RPMI8226 (cell line): ENCODE data around the gene PHF2.

Experiments used
- DNase-seq: peaks from one replicate; pipeline ENCODE4 v3.0.0-alpha.2; 2015

PHF2 gene

DNA sequence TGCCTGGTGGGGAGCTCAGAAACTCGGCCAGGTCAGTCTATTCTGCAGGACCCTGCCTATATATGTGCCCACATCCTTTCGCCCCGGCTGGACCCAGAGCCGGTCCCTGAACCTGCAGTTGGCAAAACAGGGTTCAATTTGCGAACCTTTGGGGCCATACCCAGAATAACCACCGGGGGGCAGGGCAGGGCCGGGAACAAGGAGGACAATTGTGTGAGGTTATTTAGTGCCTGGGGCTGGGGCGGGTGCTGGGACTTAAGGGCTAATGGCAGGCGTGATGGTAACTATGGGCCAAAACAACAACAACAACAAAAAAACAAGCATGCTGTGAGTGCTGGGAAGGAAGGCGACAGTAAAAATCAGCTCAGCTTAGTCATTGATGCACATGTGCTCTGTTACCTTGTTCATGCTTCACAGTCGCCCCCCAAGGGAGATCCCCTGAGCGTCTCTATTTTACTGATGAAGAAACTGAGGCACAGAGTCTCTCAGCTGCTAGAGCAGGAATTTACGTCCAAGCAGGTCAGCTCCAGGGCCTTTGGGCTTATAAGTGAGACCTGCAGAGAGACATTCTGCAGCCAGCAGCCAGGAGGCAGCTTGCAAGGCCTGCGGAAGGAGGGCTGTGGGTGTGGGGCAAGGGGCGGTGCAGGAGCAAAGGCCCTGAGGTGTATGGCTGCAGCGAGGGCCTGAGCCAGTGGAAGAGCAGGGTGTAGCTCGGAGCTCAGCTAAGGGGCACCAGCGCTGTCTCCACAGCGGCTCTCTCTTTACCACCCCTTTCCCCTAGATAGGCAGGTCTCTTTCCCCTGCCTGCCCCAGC lies 106.0 kb downstream of the PHF2 start:
- peak; percentile 59 for DNase-seq

DNA sequence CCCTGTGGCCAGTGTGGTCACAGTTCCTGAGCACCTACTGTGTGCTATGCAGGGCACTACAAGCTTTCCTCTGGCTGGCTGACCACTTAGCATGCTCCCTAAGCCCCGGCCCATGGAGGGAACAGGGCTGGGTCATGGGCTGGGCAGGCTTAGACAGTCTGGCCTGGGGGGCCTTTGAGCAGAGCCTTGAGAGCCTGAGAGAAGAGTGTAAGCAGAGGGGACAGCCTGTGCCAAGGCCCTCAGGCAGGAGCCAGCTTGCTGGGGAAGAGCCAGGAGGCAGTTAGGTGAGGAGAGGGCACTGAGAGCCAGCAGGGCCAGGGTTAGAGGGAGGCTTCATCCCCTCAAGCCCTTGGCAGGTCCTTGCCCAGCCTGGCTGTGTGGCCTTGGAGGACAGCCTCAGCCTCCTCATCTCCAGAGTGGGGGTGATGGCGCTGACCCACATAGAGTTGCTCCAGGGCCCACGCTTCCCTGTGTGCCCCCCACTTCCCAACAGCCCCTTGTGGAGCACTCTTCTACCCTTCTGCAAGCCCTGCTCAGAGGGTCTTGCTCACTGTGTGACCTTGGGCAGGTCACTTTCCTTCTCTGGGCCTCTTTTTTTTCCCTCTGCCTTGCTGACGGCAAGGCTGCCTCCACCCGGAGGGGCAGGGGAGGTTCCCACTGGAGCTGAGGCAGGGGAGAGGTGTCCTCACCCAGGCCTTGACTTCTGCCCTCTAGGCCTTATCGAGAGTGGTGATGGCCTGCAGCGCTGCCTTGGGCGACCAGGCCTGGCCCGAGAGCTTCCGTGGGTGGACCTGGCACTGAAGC lies 107.1 kb downstream of the PHF2 start:
- no peak for DNase-seq

- DNase-seq, result no peak
These were observed 107.9 kb downstream of the PHF2 start for GRCh38 chr9:93684161-93684765.

DNA sequence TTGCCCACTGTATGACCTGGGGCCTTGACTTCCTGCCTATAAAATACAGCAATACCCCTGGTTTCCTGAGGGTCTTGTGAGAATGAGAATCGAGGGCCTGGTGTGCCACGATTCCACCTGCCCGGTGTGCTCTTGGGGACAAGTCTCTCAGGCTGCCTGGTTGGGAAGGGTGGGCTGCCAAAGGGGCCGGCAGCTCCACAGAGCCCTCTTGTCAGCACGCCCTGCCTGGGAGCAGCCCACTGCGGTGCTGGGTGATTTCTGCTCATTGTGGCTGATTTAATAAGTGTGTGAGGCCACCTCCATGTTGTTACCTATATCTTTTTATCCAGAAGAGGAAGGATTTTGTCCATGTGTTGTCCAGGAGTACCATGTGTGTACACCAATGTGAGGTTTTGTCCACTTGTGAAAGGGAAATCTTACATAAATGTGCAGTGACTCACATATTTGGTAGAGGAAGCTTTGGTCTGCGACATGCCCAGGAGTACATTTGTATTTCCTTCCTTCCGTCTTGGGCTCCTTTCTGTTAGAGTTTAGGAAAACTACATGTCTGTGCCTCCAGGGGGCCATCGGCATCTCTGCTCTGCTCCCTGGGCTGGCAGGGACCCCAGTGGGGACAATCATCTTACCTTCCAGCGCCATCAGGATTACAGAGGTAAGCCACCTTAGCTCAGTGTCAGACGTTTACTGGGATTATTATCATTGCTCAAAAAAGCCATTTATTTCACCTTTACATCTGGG lies 108.6 kb downstream of the PHF2 start:
- no peak for DNase-seq

GRCh38 chr9:93686127-93686879 lies 109.9 kb downstream of the PHF2 start:
- DNase-seq, result no peak

DNA sequence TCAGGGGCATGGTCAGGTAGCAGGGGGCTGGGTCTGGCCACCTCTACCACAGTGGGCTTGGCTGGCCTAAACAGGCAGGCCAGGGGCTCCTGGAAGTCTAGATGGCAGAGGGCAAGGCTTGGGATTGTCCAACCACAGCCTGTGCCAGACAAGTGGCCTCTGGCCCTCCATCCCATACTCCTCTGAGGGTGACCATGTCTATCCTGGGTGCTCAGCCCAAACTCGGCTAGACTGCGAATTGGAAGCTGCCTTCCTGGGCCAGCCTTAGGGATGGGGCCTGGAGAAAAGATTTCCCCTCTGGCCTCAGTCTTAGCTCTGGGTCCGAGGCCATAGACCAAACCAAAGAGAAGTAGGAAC lies 110.5 kb downstream of the PHF2 start:
- DNase-seq, result no peak

DNA sequence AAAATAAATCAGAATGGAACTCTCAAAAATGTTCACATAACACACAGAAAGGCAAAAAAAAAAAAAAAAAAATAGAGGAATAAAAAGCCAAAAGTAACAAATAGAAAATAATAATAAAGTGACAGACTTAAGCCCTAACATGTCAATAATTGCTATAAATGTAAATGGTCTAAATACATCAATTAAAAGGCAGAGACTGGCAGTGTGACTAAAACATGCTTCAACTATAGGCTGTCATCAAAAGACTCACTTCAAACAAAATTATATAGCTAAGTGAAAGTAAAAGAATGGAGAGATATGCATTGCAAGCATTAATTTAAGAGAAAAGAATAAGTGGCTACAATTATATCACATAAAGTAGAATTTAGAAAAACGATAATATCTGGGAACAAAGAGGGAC lies 114.2 kb downstream of the PHF2 start:
- no peak for DNase-seq

GRCh38 chr9:93693129-93693528 lies 116.7 kb downstream of the PHF2 start:
- DNase-seq, result no peak

DNA sequence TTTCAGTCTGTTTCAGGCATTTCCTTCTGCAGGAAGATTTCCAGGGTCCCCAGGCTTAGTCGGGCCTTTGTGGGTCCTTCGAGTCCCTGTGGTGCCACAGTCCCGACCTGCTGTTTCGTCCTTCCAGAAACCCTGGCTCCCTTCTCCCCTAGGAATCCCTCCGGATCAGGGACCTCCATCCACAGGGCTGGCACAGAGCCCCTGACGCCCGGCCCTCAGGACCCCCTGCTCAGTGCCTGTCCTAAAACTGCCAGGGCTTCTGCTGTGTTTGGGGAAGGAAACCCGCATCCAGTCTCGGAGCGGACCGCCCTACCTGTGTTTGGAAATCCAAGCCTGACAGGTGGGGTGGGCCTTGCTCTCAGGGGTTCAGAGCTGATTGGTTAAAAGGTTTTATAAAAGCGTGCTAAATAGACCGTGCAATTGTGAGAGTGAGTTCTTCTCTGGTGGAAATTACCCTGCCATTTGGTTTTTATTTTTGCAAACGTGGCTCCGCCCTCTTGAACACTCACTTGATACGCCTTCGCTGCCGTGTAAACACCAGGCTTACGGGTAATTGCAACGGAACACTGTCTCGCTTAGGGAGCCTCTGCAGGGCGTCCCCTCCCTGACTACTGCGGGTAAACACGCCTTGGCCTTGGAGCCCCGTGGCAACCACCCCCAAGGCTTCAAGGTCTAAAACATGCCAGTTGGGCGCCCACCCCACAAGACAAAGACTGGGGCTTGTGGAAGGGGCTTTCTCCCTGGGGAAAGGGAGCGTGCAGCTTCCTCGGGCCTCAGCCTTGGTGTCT lies 121.2 kb downstream of the PHF2 start:
- no peak for DNase-seq

GRCh38 chr9:93698140-93698908 lies 121.9 kb downstream of the PHF2 start:
- no peak for DNase-seq

GRCh38 chr9:93699650-93700049 lies 123.3 kb downstream of the PHF2 start:
- peak; percentile 22 for DNase-seq

DNA sequence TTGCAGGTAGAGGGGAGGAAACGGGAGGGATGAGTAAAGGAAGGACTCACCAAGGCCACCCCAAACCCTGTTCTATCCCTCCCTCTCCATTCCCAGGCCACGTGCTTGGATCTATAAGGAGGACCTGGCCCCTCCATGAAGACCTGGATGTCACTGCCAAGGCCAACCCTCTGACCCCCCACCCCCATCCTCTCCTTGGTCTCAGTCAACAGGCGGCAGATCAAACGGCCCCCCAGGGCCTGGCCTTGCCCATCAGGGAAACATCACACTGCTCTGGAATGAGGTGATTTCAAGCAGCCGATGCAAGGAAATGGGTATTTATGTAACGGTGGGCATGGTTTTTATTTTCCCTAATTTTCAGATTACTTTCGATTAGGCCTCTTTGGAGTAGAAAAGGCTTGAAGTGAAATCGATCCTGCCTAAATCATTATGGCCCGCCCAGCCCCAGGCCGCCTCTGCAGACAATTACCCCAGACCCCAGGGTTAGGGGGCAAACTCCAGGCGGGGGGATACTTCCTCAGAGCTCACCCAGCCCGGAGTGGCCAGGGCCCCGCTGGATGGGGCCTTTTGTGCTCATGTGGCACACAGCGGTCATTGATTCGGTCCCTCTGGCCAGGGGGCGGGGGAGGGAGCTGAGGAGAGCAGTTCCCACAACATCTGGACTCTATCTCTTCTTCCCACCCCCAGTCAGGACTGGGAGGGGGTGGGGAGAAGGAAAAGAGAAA lies 125.3 kb downstream of the PHF2 start:
- no peak for DNase-seq

- DNase-seq, result no peak
These were observed 125.9 kb downstream of the PHF2 start for GRCh38 chr9:93702261-93702660.

DNA sequence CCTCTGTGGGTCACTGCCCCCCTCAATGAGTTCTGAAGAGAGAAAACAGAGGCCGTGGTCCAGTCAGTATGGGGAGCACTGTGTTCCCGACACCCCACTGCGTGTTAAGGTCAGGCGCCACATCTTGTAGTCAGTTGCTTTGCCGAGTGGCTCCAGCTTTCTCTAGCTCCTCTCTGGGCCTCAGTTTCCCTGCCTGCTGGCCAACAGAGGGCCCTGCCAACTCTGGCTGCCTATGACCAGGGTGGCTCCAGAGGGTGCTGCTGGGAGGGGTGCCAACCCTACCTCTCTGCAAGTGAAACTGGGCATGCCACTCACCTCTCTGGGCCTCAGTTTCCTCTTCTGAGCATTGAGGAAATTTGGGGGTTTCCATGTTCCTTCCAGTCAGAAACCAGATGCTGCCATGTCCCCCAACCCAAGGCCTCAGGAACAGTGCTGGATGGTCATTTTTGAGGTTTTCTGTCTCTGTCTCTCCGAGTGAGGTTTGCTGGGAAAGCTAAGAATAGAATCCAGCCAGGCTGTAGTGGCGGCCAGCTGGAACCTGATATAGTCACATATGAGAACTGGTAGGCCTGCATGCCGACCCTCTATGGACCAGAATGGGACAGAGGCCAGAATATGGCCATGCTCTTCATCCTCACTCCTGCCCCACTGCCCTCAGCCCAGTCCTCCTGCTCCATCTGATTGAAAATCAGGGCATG lies 132.1 kb downstream of the PHF2 start:
- no peak for DNase-seq

DNA sequence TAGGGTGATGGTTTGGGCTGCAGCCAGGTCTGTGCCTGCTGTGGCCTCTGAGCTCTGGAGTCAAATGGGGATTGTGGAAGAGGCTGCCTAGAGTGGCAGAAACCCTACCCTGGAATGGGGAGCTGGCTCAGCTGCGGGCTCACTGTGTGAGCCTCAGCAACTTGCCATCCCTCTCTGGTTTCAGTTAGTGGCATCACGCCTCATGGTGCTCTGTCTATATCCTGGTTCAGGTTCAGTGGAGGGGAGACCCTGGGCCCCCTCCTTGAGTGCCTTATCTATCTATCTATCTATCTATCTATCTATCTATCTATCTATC lies 132.6 kb downstream of the PHF2 start:
- no peak for DNase-seq

DNA sequence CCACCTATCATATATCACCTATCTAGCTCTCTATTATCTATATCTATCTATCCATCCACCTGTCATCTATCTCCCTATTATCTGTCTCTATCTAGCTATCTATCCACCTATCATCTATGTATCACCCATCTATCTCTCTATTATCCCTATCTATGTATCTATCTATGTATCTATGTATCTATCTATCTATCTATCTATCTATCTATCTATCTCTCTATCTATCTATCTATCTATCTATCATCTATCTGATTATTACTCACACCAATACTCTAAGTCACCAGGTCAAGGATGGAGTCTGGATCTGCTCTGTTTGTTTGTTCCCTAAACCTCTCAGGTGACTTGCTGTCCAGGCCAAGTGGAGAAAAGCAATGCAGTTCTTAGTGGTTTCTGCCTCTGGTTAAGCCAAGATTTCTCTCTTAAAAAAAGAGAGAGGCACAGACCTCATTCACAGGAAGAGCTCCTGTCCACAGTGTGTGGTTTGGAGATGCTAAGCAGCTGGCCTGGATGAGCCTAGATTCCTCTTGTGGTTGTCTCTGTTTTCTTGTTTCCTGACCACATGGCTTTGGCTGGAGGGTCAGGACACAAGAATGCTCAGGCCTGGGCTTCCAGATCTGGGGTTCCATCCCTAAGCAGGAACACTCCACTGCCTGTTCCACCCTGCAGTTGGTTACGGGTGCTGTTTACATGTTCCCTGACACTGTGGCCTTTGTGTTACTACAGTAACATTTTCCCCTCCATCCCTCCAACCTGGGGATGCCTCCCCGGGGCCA lies 133.4 kb downstream of the PHF2 start:
- no peak for DNase-seq

- DNase-seq, result no peak
These were observed 134.0 kb downstream of the PHF2 start for GRCh38 chr9:93710370-93710723.

DNA sequence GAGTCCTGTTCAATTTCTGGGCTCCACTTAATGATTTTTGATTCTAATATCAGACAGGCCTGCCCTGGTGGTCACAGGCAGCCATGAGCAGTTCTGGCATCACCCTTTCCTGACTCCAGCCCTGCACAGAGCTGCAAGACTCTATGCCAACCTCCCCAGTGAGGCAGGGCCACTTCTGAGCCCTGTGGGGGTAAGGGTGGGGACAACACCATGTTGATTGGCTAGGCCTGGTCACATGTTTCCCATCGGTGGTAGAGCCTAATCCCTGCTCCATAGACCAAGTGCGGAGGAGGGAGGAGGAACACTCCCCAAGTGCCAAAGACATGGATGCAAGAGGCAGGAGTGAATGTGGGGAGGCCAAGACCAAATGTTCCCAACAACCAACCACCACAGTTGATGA lies 134.6 kb downstream of the PHF2 start:
- DNase-seq, result no peak

- DNase-seq, result no peak
These were observed 136.5 kb downstream of the PHF2 start for GRCh38 chr9:93712896-93713295.
